AG04450 (cell line): ENCODE results near the gene DAGLA. TPM values are rescaled to one million over a fixed set of nuclear protein-coding genes. Genes with fewer than 3 reads are reported as not detected.
A peak's percentile ranks its signal among the peaks of the same experiment; 100 is the strongest.

Experiments
- CTCF ChIA-PET: fragments of 300-600, 350-600 bp; formaldehyde crosslinking; extraction: SDS; loops from one replicate; lab custom pipeline; 2022; ENCODE audit warnings: antibody characterized with exemption, inconsistent platforms; lab: Charles Lee
- POLR2A ChIA-PET: fragments of 350-600 bp; formaldehyde crosslinking; extraction: SDS; loops from one replicate; lab custom pipeline; 2021; ENCODE audit warnings: antibody characterized with exemption, inconsistent platforms; lab: Yijun Ruan, JAX
- DNase-seq: peaks from one replicate; pipeline ENCODE4 v3.0.0-alpha.2; 2011; ENCODE audit warnings: low read depth, low spot score
- H3K27ac ChIP-seq: one replicate; pipeline ENCODE4 v1.5.1; 2012; ENCODE audit warnings: low read depth, low read length, control low read depth
- H3K27me3 ChIP-seq: one replicate; pipeline ENCODE4 v1.6.0; 2012; ENCODE audit warnings: low read length; ENCODE audit not compliant: control insufficient read depth, insufficient read depth
- H3K4me3 ChIP-seq: 2 replicates; pipeline ENCODE4 v1.5.1; 2011; ENCODE audit warnings: mild to moderate bottlenecking, low read depth, low read length, control low read depth
- H3K9me3 ChIP-seq: 2 replicates; pipeline ENCODE4 v1.5.1; 2012; ENCODE audit warnings: low read length; ENCODE audit not compliant: control insufficient read depth, insufficient read depth
- CTCF ChIP-seq: IDR thresholded peaks from 2 replicates; pipeline ENCODE4 v1.5.1; 2011; ENCODE audit warnings: low read depth, low read length, control low read depth, inconsistent platforms
- polyA plus RNA-seq: library from polyadenylated mRNA; depleted of rRNA; stranded (reverse); fragments of >200 nt; gene quantifications from 2 replicates; pipeline ENCODE4 v1.2.3, GENCODE V29; 2011

Gene DAGLA
- polyA plus RNA-seq, 1 experiment: 1.1 TPM

DNA sequence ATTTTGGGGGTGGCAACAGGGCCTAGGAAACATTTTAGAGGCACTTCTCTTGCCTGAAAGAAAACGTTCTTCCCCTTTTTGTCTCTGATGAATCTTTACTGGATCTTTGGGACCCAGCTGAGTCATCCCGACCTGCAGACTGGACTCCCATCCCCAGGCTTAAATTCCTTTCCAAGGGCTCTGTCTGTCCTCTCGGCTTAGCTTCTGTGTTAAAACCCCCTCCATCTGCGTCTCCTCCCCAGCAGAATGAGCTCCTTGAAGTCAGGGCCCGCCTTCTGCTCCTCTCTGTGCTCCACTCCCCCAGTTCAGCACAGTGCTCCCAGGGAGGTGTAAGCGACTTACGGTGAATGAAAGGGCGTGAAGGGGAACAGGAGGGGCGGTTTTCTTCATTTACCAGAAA is 895 bp upstream of the DAGLA start:
- H3K4me3 ChIP-seq: no peak overlapping the region
- ChIA-PET POLR2A (no interaction called here), CTCF (interaction anchor here (0.7 to 1.5 kb wide), 6 partner anchors 12 to 244 kb away, joined by 3 to 9 read pairs (median 5); no protein-coding TSS in a partner anchor)
- peaks cover 62% of the 10 kb centered on the region for H3K27me3 ChIP-seq
- H3K27ac ChIP-seq: no peak overlapping the region
- DNase-seq: no peak
- TF ChIP-seq CTCF: no peak
- H3K9me3 ChIP-seq: no peaks in the 10 kb centered on the region; the same call in 1 of the 2 replicates

DNA sequence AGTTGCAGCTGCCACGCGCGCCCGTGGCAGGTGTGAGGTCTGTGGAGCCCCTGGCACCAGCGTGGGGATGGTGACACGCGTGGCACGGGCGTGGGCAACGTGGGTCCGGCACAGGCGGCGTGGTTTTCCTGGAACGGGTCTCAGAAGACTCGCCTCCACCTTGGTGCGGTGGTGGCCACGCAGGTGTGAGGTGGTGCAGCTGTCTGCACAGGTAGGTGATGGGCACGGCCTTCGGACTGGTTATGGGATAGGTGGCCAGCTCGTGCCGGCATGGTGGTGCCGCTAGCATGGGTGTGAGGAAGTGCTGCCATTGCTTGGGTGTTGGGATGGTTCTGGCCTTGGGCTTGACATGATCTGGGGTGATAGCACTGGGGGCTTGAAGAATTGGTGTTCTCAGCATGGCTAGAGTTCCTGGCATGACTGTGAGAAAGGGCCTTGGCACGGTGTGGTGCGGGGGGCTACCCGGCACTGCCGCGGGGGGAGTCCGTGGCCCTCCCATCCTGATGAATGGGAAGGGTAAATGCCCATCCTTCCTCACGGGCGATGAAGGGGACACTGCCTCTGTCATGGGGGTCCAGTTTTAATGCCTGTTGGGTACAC is 531 bp downstream of the DAGLA start:
- Histone ChIP-seq H3K4me3 (peak overlapping the region; percentile 62), H3K9me3 (no peaks in the 10 kb centered on the region; the same call in 1 of the 2 replicates), H3K27ac (no peak overlapping the region), H3K27me3 (peaks cover 53% of the 10 kb centered on the region)
- POLR2A ChIA-PET: no interaction called here
- TF ChIP-seq CTCF: no peak
- CTCF ChIA-PET: interaction anchor here (0.9 to 1.4 kb wide), 3 partner anchors 10 to 53 kb away, joined by 3 to 6 read pairs (median 5); no protein-coding TSS in a partner anchor
- DNase-seq: no peak

DNA sequence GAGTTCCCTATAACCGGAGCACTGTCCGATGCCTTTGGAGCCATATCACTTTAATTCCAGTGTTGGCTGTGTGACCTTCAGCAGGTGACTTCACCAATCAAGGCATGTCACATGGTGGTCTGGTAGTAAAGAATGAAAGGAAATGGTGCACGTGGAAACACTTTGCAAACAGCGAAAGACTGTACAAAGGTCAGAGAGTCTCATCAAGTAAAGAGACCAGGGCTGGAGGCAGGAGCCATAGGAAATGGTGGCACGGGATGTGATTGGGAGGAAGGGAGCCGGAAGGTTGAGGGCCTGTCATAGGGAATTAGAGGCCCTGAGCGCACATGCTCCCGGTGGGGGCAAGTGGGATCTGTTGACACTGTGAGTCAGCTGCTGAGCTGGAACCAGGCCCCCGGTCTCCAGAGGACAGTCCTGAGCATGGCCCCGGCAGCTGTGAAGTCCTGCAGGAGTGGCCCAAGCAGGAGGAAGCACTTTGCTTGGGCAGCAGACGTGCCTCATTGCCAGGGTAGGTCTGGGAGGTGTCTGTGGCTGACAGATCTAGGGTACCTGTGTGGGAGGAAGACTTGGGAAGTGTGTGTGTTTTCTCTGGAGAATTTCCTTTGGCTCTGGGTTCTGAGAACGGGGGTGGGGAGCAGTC is 2.0 kb downstream of the DAGLA start:
- DNase-seq: no peak
- Histone ChIP-seq H3K9me3 (no peaks in the 10 kb centered on the region; the same call in 1 of the 2 replicates), H3K4me3 (no peak overlapping the region), H3K27ac (no peak overlapping the region), H3K27me3 (peaks cover 52% of the 10 kb centered on the region)
- TF ChIP-seq CTCF: no peak
- CTCF ChIA-PET: interaction anchor here (1.4 kb wide), 1 partner anchor 16 kb away, joined by 6 read pairs; no protein-coding TSS in a partner anchor
- POLR2A ChIA-PET: interaction anchor here (0.6 kb wide), 1 partner anchor 57 kb away, joined by 5 read pairs; no protein-coding TSS in a partner anchor

DNA sequence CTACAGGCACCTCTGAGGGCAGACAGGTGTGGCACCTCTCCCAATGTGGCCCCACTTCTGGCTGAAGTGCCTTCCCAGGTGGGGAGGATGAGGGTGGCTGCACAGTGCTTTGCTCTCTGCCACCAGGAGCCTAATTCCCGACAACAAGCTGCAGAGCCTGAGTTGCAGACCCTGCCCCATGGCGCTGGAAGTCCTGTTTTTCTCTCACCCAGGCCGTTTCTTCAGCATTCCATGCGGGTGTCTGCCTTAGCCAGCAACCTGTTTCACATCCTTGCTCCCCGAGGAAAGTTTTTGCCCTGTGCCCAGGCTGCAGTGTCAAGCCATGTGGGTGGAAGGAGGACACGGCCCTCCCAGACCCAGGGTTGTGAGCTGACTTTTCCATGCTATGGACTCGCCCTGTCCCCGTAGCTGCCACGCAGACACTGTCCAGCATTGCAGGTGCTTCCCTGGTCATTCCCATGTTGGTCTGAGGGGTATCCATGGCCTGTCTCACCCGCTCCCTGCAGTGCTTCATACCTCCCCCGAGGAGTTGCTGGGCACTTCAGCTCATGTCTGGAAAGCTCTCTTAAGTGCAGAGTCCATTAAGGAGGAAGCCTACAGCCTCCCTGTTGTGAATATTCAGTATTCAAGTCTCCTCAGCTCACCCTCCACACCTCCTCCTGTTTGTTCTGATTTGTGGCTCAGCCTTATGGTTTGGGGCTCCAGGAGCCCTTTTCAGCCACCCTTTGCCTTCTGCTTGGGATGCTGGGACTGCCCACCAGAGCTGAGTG is 2.9 kb downstream of the DAGLA start:
- DNase-seq: no peak
- peaks cover 50% of the 10 kb centered on the region for H3K27me3 ChIP-seq
- no peak for TF ChIP-seq CTCF
- no peak overlapping the region for H3K4me3 ChIP-seq
- no peak overlapping the region for H3K27ac ChIP-seq
- ChIA-PET CTCF (interaction anchor here (0.7 to 1.4 kb wide), 3 partner anchors 15 to 65 kb away, joined by 3 to 5 read pairs (median 4); no protein-coding TSS in a partner anchor), POLR2A (no interaction called here)
- no peaks in the 10 kb centered on the region; the same call in 1 of the 2 replicates for H3K9me3 ChIP-seq
